ENCODE data around the gene COCH.

The COCH gene

DNA sequence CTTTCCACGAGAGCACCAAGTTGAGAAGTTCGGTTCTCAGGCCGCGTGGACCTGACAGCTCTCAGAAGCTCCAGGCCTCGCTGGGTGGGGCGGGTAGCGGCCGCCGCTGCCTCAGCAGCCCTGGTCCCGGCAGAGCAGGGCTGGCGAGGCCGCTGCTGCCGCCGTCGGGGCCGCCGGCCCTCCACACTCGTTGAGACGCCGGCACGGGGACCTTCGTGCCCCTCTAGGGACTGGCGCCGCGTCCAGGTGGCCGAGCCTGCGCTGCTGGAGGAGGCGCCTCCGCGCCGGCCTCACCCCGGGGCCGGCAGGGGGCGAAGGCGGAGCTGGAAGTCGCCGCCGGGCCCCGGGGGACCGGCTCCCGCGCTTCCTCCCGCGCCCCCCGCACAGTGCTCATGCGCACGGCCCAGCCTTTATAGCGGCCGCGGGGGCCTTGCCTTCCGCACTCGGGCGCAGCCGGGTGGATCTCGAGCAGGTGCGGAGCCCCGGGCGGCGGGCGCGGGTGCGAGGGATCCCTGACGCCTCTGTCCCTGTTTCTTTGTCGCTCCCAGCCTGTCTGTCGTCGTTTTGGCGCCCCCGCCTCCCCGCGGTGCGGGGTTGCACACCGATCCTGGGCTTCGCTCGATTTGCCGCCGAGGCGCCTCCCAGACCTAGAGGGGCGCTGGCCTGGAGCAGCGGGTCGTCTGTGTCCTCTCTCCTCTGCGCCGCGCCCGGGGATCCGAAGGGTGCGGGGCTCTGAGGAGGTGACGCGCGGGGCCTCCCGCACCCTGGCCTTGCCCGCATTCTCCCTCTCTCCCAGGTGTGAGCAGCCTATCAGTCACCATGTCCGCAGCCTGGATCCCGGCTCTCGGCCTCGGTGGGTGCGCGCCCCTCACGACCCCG lies at the start of gene COCH:
TSS of gene COCH (plus strand) at position 440 of the 879 bp plus-strand sequence. CDS start at position 820, 380 bp downstream.
- no peak for FAIRE-seq

- no peak for FAIRE-seq
These were observed 48.3 kb upstream of the COCH start for GRCh38 chr14:30826070-30826469.

DNA sequence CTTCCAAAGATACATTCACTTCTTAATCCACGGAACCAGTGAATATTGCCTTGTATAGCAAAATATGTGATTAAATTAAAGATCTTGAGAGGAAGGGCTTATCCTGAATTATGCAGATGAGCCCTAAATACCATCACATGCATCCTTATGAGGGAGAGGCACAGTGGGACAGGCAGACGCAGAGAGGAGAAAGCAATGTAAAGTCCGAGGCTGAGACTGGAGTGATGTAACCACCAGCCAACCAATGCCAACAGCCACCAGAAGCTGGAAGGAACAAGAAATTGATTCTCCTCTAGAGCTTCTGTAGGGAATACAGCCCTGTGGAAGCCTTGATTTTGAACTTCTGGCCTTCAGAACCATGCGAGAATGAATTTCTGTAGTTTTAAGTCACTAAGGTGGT lies 44.5 kb upstream of the COCH start:
- no peak for FAIRE-seq

DNA sequence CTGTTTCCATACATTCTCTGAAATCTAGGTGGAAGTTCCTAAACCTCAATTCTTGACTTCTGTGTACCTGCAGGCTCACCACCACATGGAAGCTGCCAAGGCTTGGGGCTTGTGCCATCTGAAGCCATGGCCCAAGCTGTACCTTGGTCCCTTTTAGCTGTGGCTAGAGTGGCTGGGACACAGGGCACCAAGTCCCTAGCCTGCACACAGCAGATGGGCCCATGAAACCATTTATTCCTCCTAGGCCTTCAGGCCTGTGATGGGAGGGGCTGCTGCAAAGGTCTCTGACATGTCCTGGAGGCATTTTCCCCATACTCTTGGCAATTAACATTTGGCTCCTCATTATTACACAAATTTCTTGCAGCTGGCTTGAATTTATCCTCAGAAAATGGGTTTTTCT lies 40.0 kb upstream of the COCH start:
- no peak for FAIRE-seq

DNA sequence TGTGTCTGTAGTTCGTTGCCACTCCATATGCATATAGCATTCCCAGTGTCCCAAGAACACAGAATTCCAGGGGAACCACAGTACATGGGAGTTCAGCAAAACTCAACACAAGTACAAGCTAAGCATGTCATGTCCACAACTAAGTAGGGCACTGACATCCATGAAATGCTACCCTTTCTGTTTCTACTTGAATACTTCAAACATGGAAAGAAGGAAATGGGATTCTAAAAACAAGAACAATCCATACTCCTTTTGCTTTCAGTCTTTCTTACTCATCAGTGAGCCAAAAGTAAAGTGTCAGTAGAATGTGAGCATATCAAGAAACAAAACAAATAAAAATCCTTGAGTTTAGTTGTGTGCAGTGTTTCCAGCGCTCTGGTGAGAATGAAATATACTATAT lies 36.0 kb upstream of the COCH start:
- FAIRE-seq = no peak

GRCh38 chr14:30840086-30840779 lies 34.1 kb upstream of the COCH start:
- no peak for FAIRE-seq

DNA sequence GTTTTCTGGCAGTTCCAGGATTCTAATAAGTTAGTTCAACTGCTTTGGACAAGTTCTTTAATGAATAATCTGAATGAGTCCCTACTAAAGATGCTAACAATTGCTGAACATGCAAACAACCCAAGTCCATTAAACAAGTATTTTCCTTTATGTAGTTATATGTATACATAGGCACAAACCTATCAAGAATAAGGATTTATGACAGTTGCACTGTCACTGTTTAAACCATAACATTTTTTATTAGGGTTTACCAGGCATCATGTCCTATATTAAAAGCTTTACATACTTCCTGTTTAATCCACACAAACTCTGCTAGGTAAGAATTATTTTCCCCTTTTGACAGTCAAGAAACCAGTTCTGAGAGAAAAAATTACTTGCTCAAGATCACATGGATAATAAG lies 31.9 kb upstream of the COCH start:
- FAIRE-seq = no peak

DNA sequence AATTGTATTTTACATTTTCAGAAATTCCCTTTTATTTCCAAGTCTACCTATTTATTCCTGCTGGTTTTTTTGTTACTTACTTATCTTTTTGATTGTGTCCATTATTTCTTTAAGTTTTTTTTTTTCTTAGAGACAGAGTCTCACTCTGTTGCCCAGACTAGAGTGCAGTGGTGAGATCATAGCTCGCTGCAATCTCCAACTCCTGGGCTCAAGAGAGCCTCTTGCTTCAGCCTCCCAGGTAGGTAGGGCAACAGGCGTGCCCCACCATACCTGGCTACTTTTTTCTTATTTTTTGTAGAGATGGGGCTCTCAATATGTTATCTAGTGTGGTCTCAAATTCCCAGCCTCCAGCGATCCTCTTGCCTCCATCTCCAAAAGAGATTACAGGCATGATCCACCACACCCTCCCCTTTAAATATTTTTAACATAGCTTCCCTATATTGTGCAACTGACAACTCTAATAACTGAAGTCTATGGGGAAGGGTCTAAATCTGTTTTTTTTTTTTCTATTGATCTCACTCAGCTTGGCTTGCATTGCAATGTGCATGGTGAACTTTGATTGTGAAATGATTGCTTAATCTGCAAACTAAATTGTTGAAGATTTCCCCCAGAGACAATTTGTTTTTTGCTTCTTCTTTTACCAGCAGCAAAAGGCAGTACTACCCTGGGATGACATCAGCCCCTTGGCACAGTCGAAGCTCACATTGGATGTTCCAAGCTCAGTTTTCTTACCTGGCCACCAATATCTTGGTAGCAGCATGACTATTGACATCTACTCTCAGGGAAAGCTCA lies 25.7 kb upstream of the COCH start:
- FAIRE-seq = no peak

DNA sequence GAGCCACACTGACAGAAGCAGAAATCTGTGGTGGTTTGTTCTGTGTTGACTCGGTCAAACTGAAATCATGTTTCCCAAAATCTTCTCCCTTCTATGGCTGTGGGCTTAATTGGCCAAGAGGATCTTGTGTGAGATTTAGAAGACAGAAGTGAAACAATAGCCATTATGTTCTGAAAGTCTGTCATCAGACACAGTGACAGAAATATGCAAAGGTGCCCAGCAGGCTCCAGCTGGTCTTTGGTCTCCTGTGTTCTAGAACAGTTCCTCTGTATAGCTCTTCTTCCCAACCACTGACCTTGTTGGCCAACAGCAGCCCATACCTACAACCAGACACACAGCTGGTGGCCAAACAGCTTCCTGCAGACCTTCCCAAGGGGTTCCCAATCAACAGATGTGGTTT lies 25.0 kb upstream of the COCH start:
- no peak for FAIRE-seq

GRCh38 chr14:30849983-30850382 lies 24.4 kb upstream of the COCH start:
- FAIRE-seq = no peak

GRCh38 chr14:30853946-30854345 lies 20.4 kb upstream of the COCH start:
- no peak for FAIRE-seq

- no peak for FAIRE-seq
These were observed 19.9 kb upstream of the COCH start for GRCh38 chr14:30854492-30854891.

GRCh38 chr14:30855345-30856037 lies 18.9 kb upstream of the COCH start:
- no peak for FAIRE-seq

- no peak for FAIRE-seq
These were observed 13.2 kb upstream of the COCH start for GRCh38 chr14:30861200-30861599.

DNA sequence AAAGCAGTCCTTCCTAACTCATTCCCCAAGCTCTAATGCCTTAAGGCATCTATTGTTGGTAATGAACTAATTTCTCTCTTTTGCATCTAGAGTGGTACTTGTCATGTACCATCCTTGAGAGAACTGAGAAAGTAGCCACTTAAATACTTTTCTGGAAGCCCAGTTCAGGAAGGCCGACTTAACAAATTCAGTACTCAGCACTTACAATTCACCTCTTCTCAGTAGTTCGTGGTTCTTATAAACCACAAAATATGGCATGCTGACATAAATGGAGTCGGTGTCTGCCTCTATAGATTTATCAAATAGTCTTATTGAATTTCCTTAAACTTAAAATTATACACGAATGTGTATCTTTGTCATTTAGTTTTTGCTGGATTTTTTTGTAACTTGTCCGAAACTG lies 9.4 kb upstream of the COCH start:
- FAIRE-seq = no peak

- FAIRE-seq = no peak
These were observed 5.6 kb upstream of the COCH start for GRCh38 chr14:30868736-30869135.

DNA sequence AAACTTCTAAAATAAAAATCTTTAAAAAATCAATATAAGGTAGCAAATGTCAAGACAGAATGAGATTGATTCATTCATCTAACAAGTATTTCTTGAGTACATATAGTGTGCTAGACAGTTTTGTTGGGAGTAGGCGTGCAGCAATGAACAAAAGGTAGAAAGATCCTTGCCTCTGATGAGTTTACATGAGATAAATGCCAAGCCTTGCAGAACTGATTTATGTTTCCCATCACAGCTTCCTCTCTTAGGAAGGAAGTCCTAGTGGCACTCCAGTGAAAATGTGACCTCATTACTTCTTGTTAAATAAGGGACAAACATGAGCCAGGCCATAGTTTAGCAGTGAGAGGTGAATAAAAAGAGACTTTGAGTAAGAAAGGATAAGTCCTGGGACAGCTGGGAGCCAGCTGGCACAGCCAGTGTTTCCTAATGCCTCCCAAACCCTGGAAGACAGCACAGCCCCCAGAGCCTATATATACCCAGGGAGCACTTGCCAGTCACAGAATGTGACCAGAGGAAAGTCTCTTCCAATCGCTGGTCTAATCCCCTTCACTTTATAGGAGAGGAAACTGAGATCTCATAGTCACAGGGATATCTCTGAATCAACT lies 4.7 kb upstream of the COCH start:
- FAIRE-seq = no peak

GRCh38 chr14:30872602-30873001 lies 1.8 kb upstream of the COCH start:
- no peak for FAIRE-seq

- FAIRE-seq = no peak
These were observed 845 bp upstream of the COCH start for GRCh38 chr14:30873308-30874119.

DNA sequence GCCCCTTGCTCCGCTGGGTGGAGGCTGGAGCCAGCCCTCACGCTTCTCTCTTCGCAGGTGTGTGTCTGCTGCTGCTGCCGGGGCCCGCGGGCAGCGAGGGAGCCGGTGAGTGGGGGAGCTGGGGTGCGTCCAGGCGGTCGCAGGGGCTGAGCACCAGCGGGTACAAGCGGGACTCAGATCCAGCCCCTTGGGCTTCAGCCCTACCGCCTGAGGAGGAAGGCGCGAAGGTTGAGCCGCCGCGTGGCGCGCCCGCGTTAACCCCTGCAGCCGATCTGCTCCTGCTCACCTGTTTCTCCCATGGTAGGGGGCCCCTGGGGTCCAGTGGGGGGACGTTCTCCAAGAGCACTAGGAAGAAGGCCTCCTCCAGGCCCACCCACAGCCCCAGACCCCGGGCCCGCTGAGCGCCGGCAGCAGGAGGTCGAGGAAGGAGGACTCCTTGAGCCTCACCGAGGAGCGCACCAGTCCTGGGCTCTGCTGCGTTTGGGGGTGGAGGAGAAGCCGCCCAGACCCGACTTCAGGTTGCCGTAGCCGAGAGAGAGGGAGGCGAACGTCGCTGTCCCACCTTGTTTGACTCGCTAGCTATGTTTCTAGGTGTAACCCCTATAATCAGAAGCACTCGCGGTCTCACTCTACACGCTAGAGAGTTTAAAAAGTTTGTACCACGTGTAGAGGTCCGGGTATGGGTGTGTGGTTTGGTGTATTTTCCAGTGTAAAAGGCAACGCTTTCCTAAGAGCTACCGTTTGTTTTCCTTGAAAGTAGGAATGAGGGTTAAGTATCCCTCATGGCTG lies 834 bp downstream of the COCH start:
- FAIRE-seq = no peak

GRCh38 chr14:30875788-30876053 lies 1.4 kb downstream of the COCH start:
- FAIRE-seq = no peak

Measured in endometrium (tissue), 2 donors.